Keratinocyte (primary cell): ENCODE measurements around the gene CALCR. TPM values are rescaled to one million over a fixed set of nuclear protein-coding genes. Genes with fewer than 3 reads are reported as not detected.

Experiments
- DNase-seq: peaks from one replicate; pipeline ENCODE4 v3.0.0-alpha.2; 2011; ENCODE audit warnings: low read depth, missing footprints, low spot score
- FAIRE-seq: peaks from 2 replicates; lab custom pipeline; 2011; peaks lifted over from hg19 to GRCh38; lab: Jason Lieb, UNC
- H2AFZ ChIP-seq: 2 replicates; pipeline ENCODE4 v1.6.0; 2012; ENCODE audit warnings: low read length, control low read depth, inconsistent platforms; ENCODE audit not compliant: control insufficient read depth
- H3K27ac ChIP-seq: 2 replicates; pipeline ENCODE4 v1.5.1; 2011; ENCODE audit warnings: low read length; ENCODE audit not compliant: control insufficient read depth, insufficient read depth
- H3K27me3 ChIP-seq: 3 replicates; pipeline ENCODE4 v1.6.0; 2011; ENCODE audit warnings: low read length; ENCODE audit not compliant: control insufficient read depth, insufficient read depth; ENCODE audit errors: extremely low read depth
- H3K36me3 ChIP-seq, 2 experiments: 2 replicates in 1 of 2; 3 replicates in 1 of 2; pipeline ENCODE4 v1.5.1; 2011; ENCODE audit warnings: low read length in 2 of 2, mild to moderate bottlenecking in 1 of 2; ENCODE audit not compliant: control insufficient read depth in 2 of 2, insufficient read depth in 2 of 2; ENCODE audit errors: extremely low read depth in 1 of 2
- H3K4me1 ChIP-seq: 3 replicates; pipeline ENCODE4 v1.5.1; 2011; ENCODE audit warnings: low read length; ENCODE audit not compliant: control insufficient read depth, insufficient read depth; ENCODE audit errors: extremely low read depth
- H3K4me2 ChIP-seq: 3 replicates; pipeline ENCODE4 v1.6.0; 2011; ENCODE audit warnings: low read depth, low read length; ENCODE audit not compliant: control insufficient read depth, insufficient read depth; ENCODE audit errors: extremely low read depth
- H3K4me3 ChIP-seq, 3 experiments: fragments of 200-600 bp in 1 of 3; sonication (generic) in 1 of 3; 2 replicates in 2 of 3; 3 replicates in 1 of 3; pipeline ENCODE4 v1.5.1; 2011 to 2016; ENCODE audit warnings: low read length in 3 of 3, mild to moderate bottlenecking in 3 of 3, control low read depth in 2 of 3, inconsistent platforms in 1 of 3, low read depth in 1 of 3, mixed read lengths in 1 of 3, mixed run types in 1 of 3, moderate library complexity in 1 of 3; ENCODE audit not compliant: control insufficient read depth in 2 of 3, insufficient read depth in 2 of 3; ENCODE audit errors: extremely low read depth in 1 of 3
- H3K79me2 ChIP-seq: 2 replicates; pipeline ENCODE4 v1.6.0; 2012; ENCODE audit warnings: low read length; ENCODE audit not compliant: control insufficient read depth, insufficient read depth
- H3K9ac ChIP-seq: 3 replicates; pipeline ENCODE4 v1.6.0; 2011; ENCODE audit warnings: low read length; ENCODE audit not compliant: control insufficient read depth, insufficient read depth; ENCODE audit errors: extremely low read depth
- H3K9me1 ChIP-seq: 3 replicates; pipeline ENCODE4 v1.6.0; 2011; ENCODE audit warnings: low read length; ENCODE audit not compliant: control insufficient read depth, insufficient read depth; ENCODE audit errors: extremely low read depth
- H3K9me3 ChIP-seq: 2 replicates; pipeline ENCODE4 v1.5.1; 2012; ENCODE audit warnings: low read depth, low read length; ENCODE audit not compliant: control insufficient read depth
- H4K20me1 ChIP-seq: 3 replicates; pipeline ENCODE4 v1.6.0; 2011; ENCODE audit warnings: low read length; ENCODE audit not compliant: control insufficient read depth, insufficient read depth; ENCODE audit errors: extremely low read depth
- EZH2 ChIP-seq: IDR thresholded peaks from one replicate; pipeline ENCODE4 v1.6.1; 2012; ENCODE audit warnings: inconsistent platforms, mild to moderate bottlenecking, low read length, moderate library complexity
- dilution Hi-C: fragments of 300-500 bp; cut with MboI; formaldehyde crosslinking; loops from one replicate; pipeline ENCODE4 v1.7.0; 2020; ENCODE audit warnings: low sequenced_read_pairs; ENCODE audit not compliant: extremely low pct_ligation_motif_present
- polyA plus RNA-seq, 5 experiments: library from polyadenylated mRNA; depleted of rRNA in 3 of 5; stranded (reverse) in 3 of 5; stranded (forward) in 1 of 5; unstranded in 1 of 5; fragments of >200 nt; gene quantifications; 1 replicate in 1 of 5; 2 replicates in 3 of 5; 3 replicates in 1 of 5; pipeline versions ENCODE4 v1.2.1 to v1.2.3, GENCODE V29; 2011 to 2012; ENCODE audit warnings: missing spikeins in 2 of 5, low read depth in 1 of 5, low replicate concordance in 1 of 5
- TF ChIP-seq, protein P1 (sequence below), 3 experiments: IDR thresholded peaks in 1 of 3; conservative IDR thresholded peaks in 1 of 3; optimal IDR thresholded peaks in 1 of 3; 2 replicates in 2 of 3; 3 replicates in 1 of 3; pipeline versions ENCODE3 to v1.5.1; 2011; ENCODE audit warnings: low read length in 3 of 3, mild to moderate bottlenecking in 3 of 3, moderate library complexity in 2 of 3, control low read depth in 1 of 3, inconsistent platforms in 1 of 3; ENCODE audit not compliant: insufficient read depth in 2 of 3; ENCODE audit errors: extremely low read depth in 1 of 3

CALCR gene
- polyA plus RNA-seq, 1 donor (not counting 4 experiments of a cell fraction or from before 2014, with no cell fraction given): not detected

DNA sequence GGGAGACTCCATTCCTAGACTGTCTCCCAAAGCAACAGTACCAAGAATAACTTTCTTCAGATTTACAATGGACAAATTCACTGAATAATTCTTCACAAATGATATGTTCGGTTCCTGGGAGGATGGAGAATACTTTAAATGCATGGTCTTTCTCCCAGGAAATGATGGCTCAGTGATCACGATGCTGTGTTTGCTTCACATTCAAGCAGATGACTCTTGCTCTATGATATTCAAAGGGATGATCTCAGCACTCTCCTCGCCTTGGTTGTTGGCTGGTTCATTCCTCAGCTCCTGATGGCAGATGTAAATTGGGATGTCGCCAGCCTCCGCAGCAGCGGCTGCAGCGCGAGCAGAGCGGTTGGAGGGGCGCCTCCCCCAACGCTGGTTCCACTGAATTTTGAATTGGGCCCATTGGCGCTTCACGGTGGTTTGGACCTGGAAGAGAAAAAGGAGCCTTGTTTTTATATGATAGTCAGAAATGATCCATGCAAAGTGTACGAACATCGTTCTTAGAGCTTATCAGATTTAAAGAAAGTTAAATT is 148.3 kb downstream of the CALCR start:
- Histone ChIP-seq H3K27ac (no peak overlapping the region), H3K9me1 (no peaks in the 10 kb centered on the region), H3K36me3 (no peaks in the 10 kb centered on the region), H3K27me3 (peaks cover 4% of the 10 kb centered on the region), H2AFZ (no peak overlapping the region), H3K9ac (no peak overlapping the region), H3K4me2 (no peak overlapping the region), H4K20me1 (no peaks in the 10 kb centered on the region), H3K9me3 (no peaks in the 10 kb centered on the region), H3K4me3 (no peak overlapping the region), H3K79me2 (no peaks in the 10 kb centered on the region), H3K4me1 (no peaks in the 10 kb centered on the region)
- no peak for DNase-seq
- no peak for FAIRE-seq
- dilution Hi-C loops: loop anchor here (25.0 kb wide), 1 partner anchor 111 kb away; no protein-coding TSS in a partner anchor
- TF ChIP-seq, protein P1, sequence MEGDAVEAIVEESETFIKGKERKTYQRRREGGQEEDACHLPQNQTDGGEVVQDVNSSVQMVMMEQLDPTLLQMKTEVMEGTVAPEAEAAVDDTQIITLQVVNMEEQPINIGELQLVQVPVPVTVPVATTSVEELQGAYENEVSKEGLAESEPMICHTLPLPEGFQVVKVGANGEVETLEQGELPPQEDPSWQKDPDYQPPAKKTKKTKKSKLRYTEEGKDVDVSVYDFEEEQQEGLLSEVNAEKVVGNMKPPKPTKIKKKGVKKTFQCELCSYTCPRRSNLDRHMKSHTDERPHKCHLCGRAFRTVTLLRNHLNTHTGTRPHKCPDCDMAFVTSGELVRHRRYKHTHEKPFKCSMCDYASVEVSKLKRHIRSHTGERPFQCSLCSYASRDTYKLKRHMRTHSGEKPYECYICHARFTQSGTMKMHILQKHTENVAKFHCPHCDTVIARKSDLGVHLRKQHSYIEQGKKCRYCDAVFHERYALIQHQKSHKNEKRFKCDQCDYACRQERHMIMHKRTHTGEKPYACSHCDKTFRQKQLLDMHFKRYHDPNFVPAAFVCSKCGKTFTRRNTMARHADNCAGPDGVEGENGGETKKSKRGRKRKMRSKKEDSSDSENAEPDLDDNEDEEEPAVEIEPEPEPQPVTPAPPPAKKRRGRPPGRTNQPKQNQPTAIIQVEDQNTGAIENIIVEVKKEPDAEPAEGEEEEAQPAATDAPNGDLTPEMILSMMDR (optimal IDR thresholded peaks at IDR 0.05 in 1 of 3, IDR thresholded peaks at IDR 0.05 in 1 of 3, conservative IDR thresholded peaks at IDR 0.05 in 1 of 3; ENCODE audit: extremely low read depth in 1 of 3, insufficient read depth in 2 of 3, low read length in 3 of 3): no peak
- TF ChIP-seq EZH2: no peak

DNA sequence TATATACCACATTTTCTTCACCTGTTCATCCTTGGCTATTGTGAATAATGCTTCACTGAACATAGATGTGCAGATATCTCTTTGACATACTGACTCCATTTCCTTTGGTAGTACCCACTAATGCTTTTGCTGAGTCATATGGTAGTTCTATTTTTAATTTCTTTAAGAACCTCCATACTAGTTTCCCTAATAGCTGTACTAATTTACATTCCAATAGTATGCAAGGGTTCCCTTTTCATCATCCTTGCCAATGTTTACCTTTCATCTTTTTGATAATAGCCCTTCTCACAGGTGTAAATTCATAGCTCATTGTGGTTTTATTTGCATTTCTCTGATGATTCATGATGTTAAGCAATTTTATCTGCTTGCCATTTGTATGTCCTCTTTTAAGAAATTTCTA is 159.9 kb downstream of the CALCR start:
- no peak overlapping the region for H3K4me2 ChIP-seq

More for the DNA sequence above, 159.9 kb downstream of the CALCR start:
- dilution Hi-C loops: no loop called here
- no peaks in the 10 kb centered on the region for H3K9me3 ChIP-seq
- H2AFZ ChIP-seq: no peak overlapping the region
- FAIRE-seq (no peak), DNase-seq (no peak)
- H4K20me1 ChIP-seq: no peaks in the 10 kb centered on the region
- H3K36me3 ChIP-seq: no peaks in the 10 kb centered on the region
- H3K27ac ChIP-seq: no peak overlapping the region
- no peaks in the 10 kb centered on the region for H3K79me2 ChIP-seq
- TF ChIP-seq, protein P1 (optimal IDR thresholded peaks at IDR 0.05 in 1 of 3, IDR thresholded peaks at IDR 0.05 in 1 of 3, conservative IDR thresholded peaks at IDR 0.05 in 1 of 3; ENCODE audit: extremely low read depth in 1 of 3, insufficient read depth in 2 of 3, low read length in 3 of 3): no peak
- no peak for TF ChIP-seq EZH2
- H3K4me3 ChIP-seq: no peak overlapping the region
- H3K9me1 ChIP-seq: no peaks in the 10 kb centered on the region
- no peaks in the 10 kb centered on the region for H3K4me1 ChIP-seq
- no peak overlapping the region for H3K9ac ChIP-seq
- peaks cover 7% of the 10 kb centered on the region for H3K27me3 ChIP-seq
